CD4-positive, alpha-beta T cell (primary cell): ENCODE data around the gene SULF2. TPM values are rescaled to one million over a fixed set of nuclear protein-coding genes. Genes with fewer than 3 reads are reported as not detected.

Experiments
- ATAC-seq: fragments of 200-7000 bp; cut with Tn5 transposase; one replicate; pipeline ENCODE4 v1.10.0; 2022; ENCODE audit warnings: mild to moderate bottlenecking; ENCODE audit not compliant: poor library complexity
- CTCF ChIA-PET: fragments of 350-600 bp; sonication (Branson Sonifier 250); formaldehyde crosslinking; loops from one replicate; lab custom pipeline; 2021; ENCODE audit warnings: antibody characterized with exemption, inconsistent platforms; lab: Charles Lee
- POLR2A ChIA-PET: fragments of 350-600 bp; sonication (Branson Sonifier 250); formaldehyde crosslinking; loops from one replicate; lab custom pipeline; 2021; ENCODE audit warnings: antibody characterized with exemption, inconsistent platforms; lab: Charles Lee
- DNase-seq, 14 experiments: peaks; one replicate each; pipeline ENCODE4 v3.0.0-alpha.2; 2013 to 2020; ENCODE audit warnings: mixed read lengths in 2 of 14
- H3K27ac ChIP-seq, 2 donors: one replicate each; pipeline versions ENCODE4 v1.5.1 to v1.7.0; 2013; ENCODE audit warnings: low read length in 2 of 2, low read depth in 1 of 2, mild to moderate bottlenecking in 1 of 2
- H3K27me3 ChIP-seq, 2 experiments: 1 replicate in 1 of 2; 2 replicates in 1 of 2; pipeline versions ENCODE4 v1.6.1 to v1.7.0; 2013; ENCODE audit warnings: low read length in 2 of 2, control low read depth in 1 of 2, mild to moderate bottlenecking in 1 of 2, moderate library complexity in 1 of 2; ENCODE audit not compliant: insufficient read depth in 2 of 2, control insufficient read depth in 1 of 2
- H3K36me3 ChIP-seq: one replicate; pipeline ENCODE4 v1.6.1; 2013; ENCODE audit warnings: low read length, control low read depth; ENCODE audit not compliant: insufficient read depth
- H3K4me1 ChIP-seq: one replicate; pipeline ENCODE4 v1.6.1; 2013; ENCODE audit warnings: low read length, control low read depth; ENCODE audit not compliant: insufficient read depth
- H3K4me3 ChIP-seq: one replicate; pipeline ENCODE4 v1.5.1; 2013; ENCODE audit warnings: mild to moderate bottlenecking, low read length, moderate library complexity
- H3K9me3 ChIP-seq, 2 experiments: 1 replicate in 1 of 2; 2 replicates in 1 of 2; pipeline versions ENCODE4 v1.6.1 to v1.7.0; 2013; ENCODE audit warnings: low read length in 2 of 2, mild to moderate bottlenecking in 2 of 2, control low read depth in 1 of 2, moderate library complexity in 1 of 2; ENCODE audit not compliant: control insufficient read depth in 1 of 2, insufficient read depth in 1 of 2
- H3K27ac Mint-ChIP-seq: one replicate; pipeline ENCODE4 v1.8.0; 2020; ENCODE audit warnings: mixed read lengths
- H3K27me3 Mint-ChIP-seq: one replicate; pipeline ENCODE4 v1.8.0; 2021; ENCODE audit warnings: mixed read lengths
- H3K36me3 Mint-ChIP-seq: one replicate; pipeline ENCODE4 v1.8.0; 2021; ENCODE audit warnings: low read depth, mixed read lengths
- H3K4me1 Mint-ChIP-seq: one replicate; pipeline ENCODE4 v1.8.0; 2021; ENCODE audit warnings: low read depth, mixed read lengths
- H3K4me3 Mint-ChIP-seq: one replicate; pipeline ENCODE4 v1.8.0; 2020; ENCODE audit warnings: mild to moderate bottlenecking, mixed read lengths
- H3K9me3 Mint-ChIP-seq: one replicate; pipeline ENCODE4 v1.8.0; 2020; ENCODE audit warnings: mixed read lengths
- intact Hi-C, 2 experiments: fragments of 100-400 bp; cut with DNase I in 1 of 2; cut with micrococcal nuclease in 1 of 2; formaldehyde crosslinking; loops; one replicate each; pipeline versions ENCODE4 v1.15.1 to v1.9.0; 2023 to 2025; cut with DNase I, micrococcal nuclease
- total RNA-seq, 174 experiments: library from RNA in 2 of 174; stranded (reverse) in 2 of 174; gene quantifications; one replicate each; pipeline ENCODE4 v1.2.3 and lab custom pipeline; 2021 to 2026
- TF ChIP-seq, protein P1 (sequence below): fragments of 200-600 bp; IDR thresholded peaks from one replicate; pipeline ENCODE4 v1.8.0; 2022; ENCODE audit warnings: antibody characterized with exemption, mild to moderate bottlenecking

Gene SULF2
- total RNA-seq, 2 experiments from 2014 or later, result 1.5 to 2.8 TPM

DNA sequence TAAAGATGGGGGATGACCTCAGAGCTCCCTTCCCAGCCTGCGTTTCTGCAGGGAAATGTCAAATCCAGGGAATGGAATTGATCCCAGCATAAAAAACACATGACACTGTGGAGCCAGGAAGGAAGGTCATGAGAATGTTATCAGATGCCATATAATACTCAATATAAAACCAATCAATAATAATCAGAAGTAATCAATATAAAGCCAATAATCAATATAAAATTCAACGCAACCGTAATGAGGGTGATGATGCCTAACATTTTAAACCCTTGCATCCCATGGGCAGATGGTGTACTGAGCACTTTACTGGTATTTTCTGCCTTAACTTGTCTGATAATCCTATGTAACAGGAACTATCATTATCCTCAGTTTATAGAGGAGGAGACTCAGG lies 30.1 kb upstream of the SULF2 start:
- ATAC-seq, result no peak
- Histone ChIP-seq H3K9me3 (peaks cover 0 to 6% of the 10 kb centered on the region in 2 experiments), H3K4me3 (no peak overlapping the region), H3K27ac (no peak overlapping the region), H3K36me3 (no peaks in the 10 kb centered on the region), H3K4me1 (no peaks in the 10 kb centered on the region), H3K27me3 (peaks cover 8 to 13% of the 10 kb centered on the region in 2 experiments)
- no peak for DNase-seq
- no peak overlapping the region for H3K27ac Mint-ChIP-seq
- no peaks in the 10 kb centered on the region for H3K9me3 Mint-ChIP-seq
- H3K27me3 Mint-ChIP-seq, result peaks cover 58% of the 10 kb centered on the region
- TF ChIP-seq, protein P1, sequence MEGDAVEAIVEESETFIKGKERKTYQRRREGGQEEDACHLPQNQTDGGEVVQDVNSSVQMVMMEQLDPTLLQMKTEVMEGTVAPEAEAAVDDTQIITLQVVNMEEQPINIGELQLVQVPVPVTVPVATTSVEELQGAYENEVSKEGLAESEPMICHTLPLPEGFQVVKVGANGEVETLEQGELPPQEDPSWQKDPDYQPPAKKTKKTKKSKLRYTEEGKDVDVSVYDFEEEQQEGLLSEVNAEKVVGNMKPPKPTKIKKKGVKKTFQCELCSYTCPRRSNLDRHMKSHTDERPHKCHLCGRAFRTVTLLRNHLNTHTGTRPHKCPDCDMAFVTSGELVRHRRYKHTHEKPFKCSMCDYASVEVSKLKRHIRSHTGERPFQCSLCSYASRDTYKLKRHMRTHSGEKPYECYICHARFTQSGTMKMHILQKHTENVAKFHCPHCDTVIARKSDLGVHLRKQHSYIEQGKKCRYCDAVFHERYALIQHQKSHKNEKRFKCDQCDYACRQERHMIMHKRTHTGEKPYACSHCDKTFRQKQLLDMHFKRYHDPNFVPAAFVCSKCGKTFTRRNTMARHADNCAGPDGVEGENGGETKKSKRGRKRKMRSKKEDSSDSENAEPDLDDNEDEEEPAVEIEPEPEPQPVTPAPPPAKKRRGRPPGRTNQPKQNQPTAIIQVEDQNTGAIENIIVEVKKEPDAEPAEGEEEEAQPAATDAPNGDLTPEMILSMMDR, result no peak
- intact Hi-C loops, result no loop called here
- no peak overlapping the region for H3K4me3 Mint-ChIP-seq
- H3K4me1 Mint-ChIP-seq, result no peaks in the 10 kb centered on the region
- CTCF ChIA-PET, result no interaction called here
- H3K36me3 Mint-ChIP-seq, result no peaks in the 10 kb centered on the region
- POLR2A ChIA-PET, result no interaction called here

DNA sequence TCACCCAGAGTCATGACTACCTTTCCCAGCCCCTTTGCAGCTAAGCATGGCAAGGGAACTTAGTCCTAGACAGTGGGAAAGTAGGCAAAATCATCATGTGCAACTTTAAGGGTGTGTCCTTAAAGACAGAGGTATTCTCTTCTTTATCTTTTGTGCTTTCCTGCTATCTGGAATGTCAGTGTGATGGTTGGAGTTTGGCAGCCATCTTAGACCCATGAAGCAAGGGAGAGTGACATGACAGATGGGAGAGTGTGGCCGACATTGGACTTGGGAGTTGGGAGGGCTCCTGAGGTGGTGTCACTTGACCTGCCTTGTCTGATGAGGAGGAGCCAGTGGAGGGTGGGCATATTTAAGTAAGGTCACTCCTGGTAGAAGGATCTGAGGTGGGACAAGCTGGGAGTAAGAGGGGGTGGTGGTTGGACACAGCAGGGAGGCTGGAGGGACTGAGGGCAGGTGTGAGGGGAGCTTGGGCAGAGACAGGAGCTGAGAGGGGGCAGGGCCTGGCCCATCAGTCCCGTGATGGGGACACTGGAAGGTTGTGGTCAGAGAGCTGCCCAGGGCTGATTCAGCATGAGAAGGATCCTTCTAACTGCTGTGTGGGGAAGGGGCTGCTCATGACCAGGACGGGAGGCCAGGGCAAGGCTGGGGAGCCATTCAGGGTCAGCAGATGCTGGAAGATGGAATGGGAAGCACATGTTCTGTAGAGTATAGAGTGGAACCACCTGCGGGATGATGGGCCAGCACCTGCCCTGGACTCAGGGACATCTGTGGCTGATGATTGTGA lies 29.5 kb upstream of the SULF2 start:
- ChIA-PET POLR2A (no interaction called here), CTCF (no interaction called here)
- intact Hi-C loops, result no loop called here
- Mint-ChIP-seq H3K4me3 (no peak overlapping the region), H3K27ac (no peak overlapping the region), H3K9me3 (no peaks in the 10 kb centered on the region), H3K36me3 (no peaks in the 10 kb centered on the region), H3K27me3 (peaks cover 56% of the 10 kb centered on the region), H3K4me1 (no peaks in the 10 kb centered on the region)
- Histone ChIP-seq H3K27ac (no peak overlapping the region), H3K4me3 (no peak overlapping the region), H3K9me3 (peaks cover 0 to 9% of the 10 kb centered on the region in 2 experiments), H3K4me1 (no peaks in the 10 kb centered on the region), H3K36me3 (no peaks in the 10 kb centered on the region), H3K27me3 (peaks cover 8 to 17% of the 10 kb centered on the region in 2 experiments)
- DNase-seq, result no peak
- TF ChIP-seq, protein P1, result no peak
- no peak for ATAC-seq

DNA sequence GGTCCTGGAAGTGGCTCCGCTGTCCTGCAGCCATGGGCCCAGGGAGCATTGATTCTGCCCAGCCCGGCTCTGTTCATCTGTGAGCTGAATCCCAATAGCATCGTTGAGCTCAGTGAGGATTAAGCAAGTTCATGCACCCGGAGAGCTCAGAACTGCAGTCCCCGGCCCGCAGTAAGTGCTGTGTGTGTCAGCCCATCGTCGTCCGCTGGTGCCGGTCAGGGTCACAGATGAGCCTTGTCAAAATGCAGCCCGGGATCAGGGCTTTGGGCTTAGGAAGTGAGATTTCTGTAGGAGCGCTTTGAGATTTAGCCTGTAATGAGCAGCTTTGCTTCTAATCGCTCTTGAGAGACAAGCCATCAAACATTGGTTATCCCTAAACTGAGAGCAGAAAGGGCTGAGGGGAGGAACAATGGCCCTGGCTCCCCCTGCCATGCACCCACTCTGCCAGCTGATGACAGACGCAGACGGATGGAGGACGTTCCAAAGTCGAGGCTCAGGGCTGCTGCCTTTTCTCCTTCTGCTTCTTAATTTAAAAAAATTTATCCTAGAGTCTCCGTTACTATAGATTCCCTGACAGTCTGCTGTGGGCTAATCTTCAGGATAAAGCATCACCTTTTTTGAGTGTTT lies 25.6 kb upstream of the SULF2 start:
- H3K9me3 Mint-ChIP-seq, result no peaks in the 10 kb centered on the region
- H3K36me3 ChIP-seq, result no peaks in the 10 kb centered on the region
- no peak overlapping the region for H3K4me3 ChIP-seq
- ATAC-seq (no peak), DNase-seq (no peak)
- H3K27me3 ChIP-seq, result peaks cover 5 to 18% of the 10 kb centered on the region in 2 experiments
- intact Hi-C loops, result no loop called here
- no peaks in the 10 kb centered on the region for H3K4me1 Mint-ChIP-seq
- no peak overlapping the region for H3K27ac Mint-ChIP-seq
- ChIA-PET POLR2A (no interaction called here), CTCF (no interaction called here)
- H3K27me3 Mint-ChIP-seq, result peaks cover 49% of the 10 kb centered on the region
- H3K4me3 Mint-ChIP-seq, result no peak overlapping the region
- no peaks in the 10 kb centered on the region for H3K36me3 Mint-ChIP-seq
- peaks cover 0 to 12% of the 10 kb centered on the region in 2 experiments for H3K9me3 ChIP-seq
- H3K4me1 ChIP-seq, result no peaks in the 10 kb centered on the region
- H3K27ac ChIP-seq, result no peak overlapping the region
- TF ChIP-seq, protein P1, result no peak
